GM19438 (cell line): ENCODE results near the gene TOP3A.

ENCODE experiments used
- ATAC-seq: cut with Tn5 transposase; IDR thresholded peaks from one replicate; pipeline ENCODE4 v1.9.1; 2021; ENCODE audit warnings: low read depth; ENCODE audit not compliant: unreplicated experiment

The TOP3A gene

GRCh38 chr17:18256351-18256750 lies 58.4 kb downstream of the TOP3A start:
- no peak for ATAC-seq

GRCh38 chr17:18254888-18255649 lies 59.7 kb downstream of the TOP3A start:
- ATAC-seq, result no peak

GRCh38 chr17:18253947-18254821 lies 60.6 kb downstream of the TOP3A start:
- ATAC-seq, result no peak

- no peak for ATAC-seq
Observed at GRCh38 chr17:18253187-18253884, 61.5 kb downstream of the TOP3A start.

DNA sequence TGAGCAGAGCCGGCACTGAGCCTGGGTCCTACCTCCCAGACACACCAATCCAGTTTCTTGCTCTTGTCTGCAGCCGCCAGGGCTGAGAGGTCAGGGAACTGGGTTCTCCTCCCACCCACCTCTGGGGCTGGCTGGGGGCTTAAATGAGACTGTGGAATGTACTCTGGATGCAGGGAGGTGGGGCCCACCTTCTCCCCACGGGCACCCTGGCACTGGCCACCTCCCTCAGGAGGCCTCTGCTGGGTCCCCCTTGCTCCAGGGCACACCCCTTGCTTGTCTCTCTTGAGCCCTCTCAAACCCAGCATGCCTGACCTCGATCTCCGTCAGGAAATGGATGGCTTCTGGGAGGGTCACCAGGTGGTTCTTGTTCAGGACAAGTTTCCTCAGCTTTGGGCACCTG lies 62.6 kb downstream of the TOP3A start:
- ATAC-seq, result no peak

- no peak for ATAC-seq
Observed at GRCh38 chr17:18251204-18251603, 63.6 kb downstream of the TOP3A start.

GRCh38 chr17:18250708-18251107 lies 64.1 kb downstream of the TOP3A start:
- ATAC-seq, result no peak

DNA sequence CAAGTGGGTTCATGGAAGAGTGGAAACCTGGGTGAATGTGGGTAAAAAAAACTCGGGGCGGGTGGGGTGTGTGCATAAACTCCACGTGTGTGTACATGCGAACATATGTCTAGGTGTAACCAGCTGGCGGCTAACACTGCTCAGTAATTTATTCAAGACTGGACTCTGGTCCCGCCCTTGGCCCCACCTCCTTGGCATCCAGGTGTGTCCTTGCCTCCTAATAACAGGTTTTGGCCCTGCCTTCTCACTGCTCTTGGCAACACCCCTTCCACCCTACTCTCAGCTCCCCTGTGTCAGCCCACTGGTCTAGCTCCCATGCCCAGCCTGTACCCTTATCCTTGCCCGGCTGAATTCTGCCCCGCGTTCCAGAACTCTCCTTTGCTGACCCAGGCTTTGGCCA lies 64.5 kb downstream of the TOP3A start:
- ATAC-seq, result no peak

DNA sequence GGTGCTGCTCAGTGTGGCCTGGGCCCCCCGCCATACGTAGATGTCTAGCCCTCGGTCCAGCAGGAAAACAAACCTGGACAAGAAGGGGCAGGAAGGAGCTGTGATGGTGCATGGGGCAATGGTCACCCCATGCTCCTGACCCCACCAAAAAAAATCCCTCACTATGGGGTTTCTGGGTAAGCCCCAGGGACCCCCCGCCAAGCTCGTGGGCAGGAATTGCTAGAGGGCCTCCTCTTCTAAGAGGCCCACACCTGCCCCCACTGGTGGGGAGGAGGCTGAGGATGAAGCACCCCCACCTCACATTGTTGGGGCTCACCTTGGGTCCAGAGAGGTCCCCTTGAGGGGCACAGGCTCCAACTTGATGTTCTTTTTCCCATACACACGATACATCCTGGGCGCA lies 66.0 kb downstream of the TOP3A start:
- no peak for ATAC-seq

GRCh38 chr17:18248300-18248731 lies 66.5 kb downstream of the TOP3A start:
- no peak for ATAC-seq

GRCh38 chr17:18247613-18248001 lies 67.2 kb downstream of the TOP3A start:
- ATAC-seq, result no peak

DNA sequence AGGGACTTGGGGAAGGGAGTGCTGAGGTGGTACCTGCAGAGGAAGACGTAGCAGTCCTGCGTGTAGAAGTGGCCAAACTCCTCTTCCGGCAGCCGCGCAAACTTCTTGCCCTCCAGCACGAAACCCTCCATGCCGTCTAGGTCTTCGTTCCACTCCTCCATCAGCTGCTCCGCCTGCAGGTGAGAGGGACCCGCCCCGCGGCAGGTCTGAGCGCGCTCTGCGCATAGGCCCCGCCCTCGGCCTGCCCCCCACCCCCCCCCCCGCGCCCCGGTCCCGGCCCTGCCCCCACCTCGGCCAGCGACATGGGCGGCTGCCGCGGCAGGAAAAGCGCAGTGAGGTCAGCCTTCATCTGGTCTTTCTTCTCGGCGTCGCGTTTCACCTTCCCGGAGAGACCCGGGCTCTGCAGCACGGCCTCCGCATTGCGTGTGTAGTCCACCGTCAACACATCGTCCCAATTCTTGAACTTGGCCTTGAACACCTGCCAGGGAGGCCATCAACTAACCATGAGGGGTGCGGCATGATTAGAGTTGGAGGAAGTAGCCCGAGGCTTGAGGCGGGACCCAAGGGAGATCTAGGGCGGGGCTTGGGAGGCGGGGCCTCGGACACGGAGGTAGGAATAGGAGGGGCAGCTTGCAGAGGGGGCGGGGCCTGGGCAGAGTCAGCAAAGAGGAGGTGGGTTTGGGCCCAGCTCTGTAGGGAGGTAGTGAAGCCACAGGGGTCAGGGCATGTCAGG lies 67.7 kb downstream of the TOP3A start:
- ATAC-seq, result no peak

GRCh38 chr17:18246109-18246725 lies 68.6 kb downstream of the TOP3A start:
- ATAC-seq, result no peak

GRCh38 chr17:18245038-18245776 lies 69.6 kb downstream of the TOP3A start:
- no peak for ATAC-seq

DNA sequence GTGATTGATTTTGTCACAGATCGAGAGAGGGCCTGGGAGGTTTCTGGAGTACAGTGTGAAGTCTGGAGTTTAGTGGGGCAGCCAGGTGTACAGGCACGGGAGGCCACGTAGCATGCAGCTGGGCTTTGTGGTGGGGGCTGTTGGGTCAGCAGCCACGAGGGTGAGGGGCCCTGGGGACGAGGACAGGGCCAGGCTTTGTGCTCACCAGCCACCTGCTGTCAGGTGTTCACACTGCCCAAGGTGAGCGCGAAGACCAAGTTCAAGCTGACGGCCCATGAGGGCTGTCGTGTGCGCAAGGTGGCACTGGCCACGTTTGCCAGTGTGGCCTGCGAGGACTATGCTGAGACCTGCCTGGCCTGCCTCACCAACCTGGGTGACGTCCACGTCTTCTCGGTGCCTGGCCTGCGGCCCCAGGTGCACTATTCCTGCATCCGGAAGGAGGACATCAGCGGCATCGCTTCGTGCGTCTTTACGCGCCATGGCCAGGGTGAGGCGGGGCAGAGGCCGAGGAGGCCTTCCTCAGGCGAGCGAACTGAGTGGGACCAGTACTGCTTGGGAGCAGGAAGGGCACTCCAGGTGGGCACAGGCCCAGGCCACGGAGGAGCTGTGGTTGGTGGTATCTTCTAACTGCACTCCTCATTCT lies 73.4 kb downstream of the TOP3A start:
- ATAC-seq, result no peak

DNA sequence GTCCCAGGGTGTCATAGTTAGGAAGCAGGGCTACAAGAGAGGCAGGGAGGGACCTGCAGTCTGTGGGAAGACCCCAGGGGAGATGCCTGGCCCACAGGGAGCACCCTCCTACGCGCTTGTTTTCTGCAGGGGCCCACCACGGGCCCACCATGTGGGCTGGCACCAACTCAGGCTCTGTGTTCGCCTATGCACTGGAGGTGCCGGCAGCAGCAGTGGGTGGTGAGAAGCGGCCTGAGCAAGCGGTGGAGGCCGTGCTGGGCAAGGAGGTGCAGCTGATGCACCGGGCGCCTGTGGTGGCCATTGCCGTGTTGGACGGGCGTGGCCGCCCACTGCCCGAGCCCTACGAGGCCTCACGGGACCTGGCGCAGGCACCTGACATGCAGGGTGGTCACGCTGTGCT lies 74.3 kb downstream of the TOP3A start:
- ATAC-seq, result no peak

- no peak for ATAC-seq
Observed at GRCh38 chr17:18238299-18238698, 76.5 kb downstream of the TOP3A start.

GRCh38 chr17:18237461-18237860 lies 77.3 kb downstream of the TOP3A start:
- no peak for ATAC-seq

- ATAC-seq, result no peak
Observed at GRCh38 chr17:18236494-18236893, 78.3 kb downstream of the TOP3A start.
